GM18505 (cell line): ENCODE results near the gene CREBBP.
"Not testable (repeated sequence)": the region's sequence is repeated elsewhere in the genome, so short reads cannot be mapped to it uniquely, and the experiment has no call there.

Source experiments
- ATAC-seq: cut with Tn5 transposase; IDR thresholded peaks from one replicate; pipeline ENCODE4 v1.9.1; 2021; ENCODE audit not compliant: unreplicated experiment
- POLR2A ChIP-seq: IDR thresholded peaks from 4 replicates; pipeline ENCODE4 v1.6.1; 2011; ENCODE audit warnings: borderline replicate concordance; ENCODE audit not compliant: insufficient read depth, insufficient read length; ENCODE audit errors: extremely low read depth

CREBBP gene

GRCh38 chr16:3880623-3881498, at the start of gene CREBBP:
Gene CREBBP (minus strand): TSS chr16:3880713. CDS start chr16:3879916, 797 bp downstream.
- peak; percentile 78 for TF ChIP-seq POLR2A
- ATAC-seq, result peak; percentile 68

GRCh38 chr16:3927147-3927546, 46.6 kb upstream of the CREBBP start:
- not testable (repeated sequence) for ATAC-seq

GRCh38 chr16:3924763-3925162, 44.2 kb upstream of the CREBBP start:
- no peak for TF ChIP-seq POLR2A
- no peak for ATAC-seq

- ATAC-seq, result no peak
- TF ChIP-seq POLR2A, result no peak
Measured at GRCh38 chr16:3922241-3922640, 41.7 kb upstream of the CREBBP start.

- no peak for TF ChIP-seq POLR2A
- ATAC-seq, result no peak
Measured at GRCh38 chr16:3920206-3920605, 39.7 kb upstream of the CREBBP start.

GRCh38 chr16:3919413-3919812, 38.9 kb upstream of the CREBBP start:
- TF ChIP-seq POLR2A, result no peak
- ATAC-seq, result no peak

GRCh38 chr16:3915426-3916260, 35.1 kb upstream of the CREBBP start:
- no peak for TF ChIP-seq POLR2A
- no peak for ATAC-seq

- TF ChIP-seq POLR2A, result no peak
- no peak for ATAC-seq
Measured at GRCh38 chr16:3912897-3913296, 32.4 kb upstream of the CREBBP start.

GRCh38 chr16:3912373-3912772, 31.9 kb upstream of the CREBBP start:
- TF ChIP-seq POLR2A, result no peak
- ATAC-seq, result no peak

- ATAC-seq, result not testable (repeated sequence)
Measured at GRCh38 chr16:3911741-3912140, 31.2 kb upstream of the CREBBP start.

GRCh38 chr16:3909791-3910583, 29.5 kb upstream of the CREBBP start:
- no peak for ATAC-seq
- TF ChIP-seq POLR2A, result no peak

- no peak for ATAC-seq
- no peak for TF ChIP-seq POLR2A
Measured at GRCh38 chr16:3908951-3909437, 28.5 kb upstream of the CREBBP start.

GRCh38 chr16:3907586-3907985, 27.1 kb upstream of the CREBBP start:
- no peak for TF ChIP-seq POLR2A

More at GRCh38 chr16:3907586-3907985, 27.1 kb upstream of the CREBBP start:
- no peak for ATAC-seq
